KMS-11 (cell line): ENCODE data around the gene NLGN3.
A peak's percentile ranks its signal among the peaks of the same experiment; 100 is the strongest.

Experiments
- H2AFZ ChIP-seq: fragments of 200-600 bp; sonication (generic); 2 replicates; pipeline ENCODE4 v1.6.1; 2016; ENCODE audit warnings: antibody characterized with exemption, mixed run types, low read depth
- H3K27ac ChIP-seq: fragments of 200-600 bp; sonication (generic); 2 replicates; pipeline ENCODE4 v1.6.1; 2016; ENCODE audit warnings: mild to moderate bottlenecking, mixed run types
- H3K27me3 ChIP-seq: fragments of 200-600 bp; sonication (generic); 2 replicates; pipeline ENCODE4 v1.6.1; 2017; ENCODE audit warnings: mild to moderate bottlenecking, low read depth, mixed run types, moderate library complexity; ENCODE audit not compliant: insufficient read depth
- H3K36me3 ChIP-seq: fragments of 200-600 bp; sonication (generic); 2 replicates; pipeline ENCODE4 v1.6.1; 2017; ENCODE audit warnings: mild to moderate bottlenecking, mixed run types; ENCODE audit not compliant: insufficient read depth
- H3K4me1 ChIP-seq: fragments of 200-600 bp; sonication (generic); 2 replicates; pipeline ENCODE4 v1.6.1; 2016; ENCODE audit warnings: mild to moderate bottlenecking, low read depth, mixed run types; ENCODE audit not compliant: poor library complexity, severe bottlenecking
- H3K4me2 ChIP-seq: fragments of 200-600 bp; sonication (generic); 2 replicates; pipeline ENCODE4 v1.7.0; 2016; ENCODE audit warnings: mild to moderate bottlenecking, mixed run types
- H3K4me3 ChIP-seq: fragments of 200-600 bp; sonication (generic); IDR thresholded peaks from 2 replicates; pipeline ENCODE4 v1.6.1; 2017; ENCODE audit warnings: low read depth, low read length, mixed read lengths; ENCODE audit not compliant: insufficient read depth
- H3K79me2 ChIP-seq: fragments of 200-600 bp; sonication (generic); 2 replicates; pipeline ENCODE4 v1.6.1; 2016; ENCODE audit warnings: low read depth, mixed run types; ENCODE audit not compliant: insufficient read depth
- H3K9ac ChIP-seq: fragments of 200-600 bp; sonication (generic); 2 replicates; pipeline ENCODE4 v1.6.1; 2016; ENCODE audit warnings: mild to moderate bottlenecking, mixed run types
- H4K20me1 ChIP-seq: fragments of 200-600 bp; sonication (generic); 2 replicates; pipeline ENCODE4 v1.6.1; 2016; ENCODE audit warnings: mild to moderate bottlenecking, mixed run types; ENCODE audit not compliant: insufficient read depth
- TF ChIP-seq, protein P1 (sequence below): fragments of 200-600 bp; sonication (generic); conservative IDR thresholded peaks from 2 replicates; pipeline ENCODE4 v1.6.1; 2017; ENCODE audit warnings: low read depth, mild to moderate bottlenecking, antibody characterized with exemption, low read length, moderate library complexity, mixed read lengths

NLGN3 gene

DNA sequence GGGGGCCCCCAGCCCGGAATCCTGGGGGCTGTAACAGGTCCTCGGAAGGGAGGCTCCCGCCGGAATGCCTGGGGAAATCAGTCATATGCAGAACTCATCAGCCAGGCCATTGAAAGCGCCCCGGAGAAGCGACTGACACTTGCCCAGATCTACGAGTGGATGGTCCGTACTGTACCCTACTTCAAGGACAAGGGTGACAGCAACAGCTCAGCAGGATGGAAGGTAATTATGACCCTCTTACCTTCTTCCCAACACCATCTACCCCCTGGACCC lies 47.9 kb upstream of the NLGN3 start:
- no peaks in the 10 kb centered on the region for H4K20me1 ChIP-seq
- no peaks in the 10 kb centered on the region for H3K79me2 ChIP-seq
- H3K4me2 ChIP-seq = peak overlapping the region; percentile 63
- H3K9ac ChIP-seq = peak overlapping the region; percentile 35; the same call in 1 of the 2 replicates
- no peaks in the 10 kb centered on the region for H3K36me3 ChIP-seq
- TF ChIP-seq, protein P1, sequence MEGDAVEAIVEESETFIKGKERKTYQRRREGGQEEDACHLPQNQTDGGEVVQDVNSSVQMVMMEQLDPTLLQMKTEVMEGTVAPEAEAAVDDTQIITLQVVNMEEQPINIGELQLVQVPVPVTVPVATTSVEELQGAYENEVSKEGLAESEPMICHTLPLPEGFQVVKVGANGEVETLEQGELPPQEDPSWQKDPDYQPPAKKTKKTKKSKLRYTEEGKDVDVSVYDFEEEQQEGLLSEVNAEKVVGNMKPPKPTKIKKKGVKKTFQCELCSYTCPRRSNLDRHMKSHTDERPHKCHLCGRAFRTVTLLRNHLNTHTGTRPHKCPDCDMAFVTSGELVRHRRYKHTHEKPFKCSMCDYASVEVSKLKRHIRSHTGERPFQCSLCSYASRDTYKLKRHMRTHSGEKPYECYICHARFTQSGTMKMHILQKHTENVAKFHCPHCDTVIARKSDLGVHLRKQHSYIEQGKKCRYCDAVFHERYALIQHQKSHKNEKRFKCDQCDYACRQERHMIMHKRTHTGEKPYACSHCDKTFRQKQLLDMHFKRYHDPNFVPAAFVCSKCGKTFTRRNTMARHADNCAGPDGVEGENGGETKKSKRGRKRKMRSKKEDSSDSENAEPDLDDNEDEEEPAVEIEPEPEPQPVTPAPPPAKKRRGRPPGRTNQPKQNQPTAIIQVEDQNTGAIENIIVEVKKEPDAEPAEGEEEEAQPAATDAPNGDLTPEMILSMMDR = no peak
- H3K27me3 ChIP-seq = no peaks in the 10 kb centered on the region
- H3K4me1 ChIP-seq = peaks cover 18% of the 10 kb centered on the region
- no peak overlapping the region for H3K4me3 ChIP-seq
- peak overlapping the region; percentile 69; the same call in 1 of the 2 replicates for H2AFZ ChIP-seq
- H3K27ac ChIP-seq = no peak overlapping the region

DNA sequence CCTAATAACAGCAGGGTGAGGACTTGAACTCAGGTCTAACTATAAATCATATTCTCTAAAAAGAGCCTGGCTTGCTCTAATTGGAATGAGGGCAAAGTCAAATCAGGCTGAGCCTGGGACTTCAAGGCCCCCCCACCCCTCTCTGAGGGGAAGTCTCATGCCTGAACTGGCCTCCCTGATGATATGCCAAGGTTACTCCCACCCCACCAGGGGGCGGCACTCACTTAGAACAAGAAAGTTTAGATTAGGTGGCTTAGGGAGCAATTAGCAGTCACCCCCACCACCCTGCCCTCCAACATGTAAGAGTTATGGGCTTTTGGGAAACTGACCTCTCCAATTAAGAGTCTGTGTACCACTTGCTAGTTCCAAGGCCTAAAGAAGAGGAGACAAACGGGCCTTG lies 46.3 kb upstream of the NLGN3 start:
- no peak overlapping the region for H3K4me3 ChIP-seq

DNA sequence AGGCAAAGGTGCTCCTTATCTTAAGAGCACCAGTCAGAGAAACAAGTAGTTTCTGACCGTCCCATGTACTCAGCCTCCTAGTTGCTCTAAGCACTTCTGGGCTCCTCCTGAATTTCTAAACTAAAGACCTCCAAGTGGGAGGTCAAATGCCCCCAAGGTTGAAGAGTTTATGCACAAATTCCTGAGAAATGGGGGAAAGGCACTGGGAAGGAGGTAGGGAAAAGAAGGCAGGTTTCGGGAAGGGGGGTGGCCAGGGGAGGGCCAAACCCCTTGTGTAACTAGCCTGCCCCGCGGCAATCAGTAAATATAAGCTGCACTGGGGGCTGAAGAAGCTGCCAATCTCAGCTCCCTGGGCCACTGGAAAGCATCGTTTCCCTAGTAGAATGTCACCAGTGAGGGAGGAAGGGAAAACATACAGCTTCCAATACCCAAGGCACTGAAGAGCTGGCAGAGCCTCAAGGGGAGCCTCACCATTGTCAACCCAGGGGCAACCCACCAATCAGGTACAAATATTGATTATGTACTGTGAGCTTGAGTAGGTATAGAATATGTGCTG lies 45.6 kb upstream of the NLGN3 start:
- Histone ChIP-seq H3K4me1 (peaks cover 36% of the 10 kb centered on the region), H3K27me3 (no peaks in the 10 kb centered on the region), H3K9ac (no peak overlapping the region), H3K27ac (no peak overlapping the region), H3K36me3 (no peaks in the 10 kb centered on the region), H3K79me2 (no peaks in the 10 kb centered on the region), H3K4me2 (no peak overlapping the region), H2AFZ (no peak overlapping the region), H3K4me3 (no peak overlapping the region), H4K20me1 (no peaks in the 10 kb centered on the region)
- TF ChIP-seq, protein P1 = no peak

More for the DNA sequence above, 46.3 kb upstream of the NLGN3 start:
- no peak overlapping the region for H2AFZ ChIP-seq
- no peaks in the 10 kb centered on the region for H3K36me3 ChIP-seq
- H3K4me1 ChIP-seq = peaks cover 28% of the 10 kb centered on the region
- H3K27ac ChIP-seq = no peak overlapping the region
- no peak overlapping the region for H3K4me2 ChIP-seq
- H3K79me2 ChIP-seq = no peaks in the 10 kb centered on the region
- TF ChIP-seq, protein P1 = peak; percentile 74
- no peak overlapping the region for H3K9ac ChIP-seq
- no peaks in the 10 kb centered on the region for H3K27me3 ChIP-seq
- H4K20me1 ChIP-seq = no peaks in the 10 kb centered on the region

DNA sequence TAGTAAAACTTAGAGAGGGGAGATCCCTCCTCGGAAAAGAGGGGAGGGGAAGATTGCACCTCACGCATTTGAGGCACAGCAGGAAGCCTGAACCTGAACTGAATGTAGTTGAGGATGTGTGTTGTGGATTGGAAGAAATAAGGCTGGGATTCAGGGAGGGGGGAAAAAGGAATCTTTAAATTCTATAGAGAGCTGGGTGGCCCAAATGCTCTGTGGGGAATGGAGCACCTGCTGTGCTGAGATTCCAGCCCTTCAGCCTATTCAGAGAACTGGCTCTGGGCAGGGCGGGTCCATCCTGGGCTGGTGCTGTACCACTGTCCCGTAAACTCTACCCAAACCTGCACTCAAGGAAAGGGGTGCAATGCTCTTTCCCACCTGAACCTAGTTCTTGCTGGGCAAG lies 44.9 kb upstream of the NLGN3 start:
- no peak overlapping the region for H3K4me3 ChIP-seq
- no peaks in the 10 kb centered on the region for H4K20me1 ChIP-seq
- H3K27me3 ChIP-seq = no peaks in the 10 kb centered on the region
- no peaks in the 10 kb centered on the region for H3K36me3 ChIP-seq
- H3K79me2 ChIP-seq = no peaks in the 10 kb centered on the region
- H3K4me2 ChIP-seq = no peak overlapping the region
- H2AFZ ChIP-seq = no peak overlapping the region
- no peak overlapping the region for H3K9ac ChIP-seq
- TF ChIP-seq, protein P1 = no peak
- no peak overlapping the region for H3K27ac ChIP-seq
- H3K4me1 ChIP-seq = peaks cover 39% of the 10 kb centered on the region
